Uterus (tissue), 4 donors: ENCODE data around the gene RER1. TPM values are rescaled to one million over a fixed set of nuclear protein-coding genes. Genes with fewer than 3 reads are reported as not detected.

Experiments used
- DNase-seq, 2 donors: peaks; one replicate each; pipeline ENCODE4 v3.0.0-alpha.2; 2019 to 2020
- H3K27ac ChIP-seq, 2 donors: fragments of 200-600 bp; sonication (generic); 1 replicate in 1 of 2; 2 replicates in 1 of 2; pipeline ENCODE4 v1.5.1; 2016 to 2018
- H3K27me3 ChIP-seq, 2 donors: fragments of 200-600 bp; sonication (generic); one replicate each; pipeline ENCODE4 v1.5.1; 2018 to 2019; ENCODE audit warnings: control low read depth in 1 of 2
- H3K36me3 ChIP-seq, 2 donors: fragments of 200-600 bp; sonication (generic); one replicate each; pipeline ENCODE4 v1.5.1; 2019; ENCODE audit warnings: control low read depth in 1 of 2
- H3K4me1 ChIP-seq, 2 donors: fragments of 200-600 bp; sonication (generic); one replicate each; pipeline ENCODE4 v1.5.1; 2018 to 2019; ENCODE audit warnings: control low read depth in 1 of 2
- H3K4me3 ChIP-seq, 2 donors: fragments of 200-600 bp; sonication (generic); 1 replicate in 1 of 2; 2 replicates in 1 of 2; pipeline ENCODE4 v1.5.1; 2018 to 2019; ENCODE audit warnings: mild to moderate bottlenecking in 1 of 2
- H3K9me3 ChIP-seq, 2 donors: fragments of 200-600 bp; sonication (generic); one replicate each; pipeline ENCODE4 v1.5.1; 2019; ENCODE audit warnings: control low read depth in 1 of 2
- POLR2A ChIP-seq, 2 donors: fragments of 450-650 bp; IDR thresholded peaks; one replicate each; pipeline ENCODE4 v1.6.1; 2016; ENCODE audit warnings: antibody characterized with exemption in 2 of 2, mild to moderate bottlenecking in 1 of 2, moderate library complexity in 1 of 2
- intact Hi-C: fragments of 100-400 bp; cut with DNase I; formaldehyde crosslinking; loops from one replicate; pipeline ENCODE4 v1.15.1; 2023; ENCODE audit warnings: low total_unique reads
- total RNA-seq, 4 donors: library from RNA; depleted of rRNA in 3 of 4; stranded (reverse); fragments of >200 nt in 3 of 4; gene quantifications; one replicate each; pipeline versions ENCODE4 v1.1.0 to v1.2.4, GENCODE V29; 2014 to 2023
- TF ChIP-seq, protein P1 (sequence below), 4 experiments: fragments of 200-600 bp in 2 of 4; fragments of 450-650 bp in 2 of 4; sonication (generic) in 2 of 4; IDR thresholded peaks; one replicate each; pipeline ENCODE4 v1.5.1; 2016 to 2019; ENCODE audit warnings: antibody characterized with exemption in 4 of 4, mild to moderate bottlenecking in 2 of 4, moderate library complexity in 1 of 4
- donor health status: DM: yes; HTN: yes; CAD: no.

Gene RER1
- total RNA-seq, 4 donors from 2014 or later: 34.1 to 105 (median 57.3) TPM

GRCh38 chr1:2406451-2407041 is 14.9 kb downstream of the RER1 start:
- no peak overlapping the region for H3K27ac ChIP-seq
- H3K9me3 ChIP-seq: no peaks in the 10 kb centered on the region
- peaks cover 0 to under 1% of the 10 kb centered on the region in 2 donors for H3K4me1 ChIP-seq
- TF ChIP-seq, protein P1, sequence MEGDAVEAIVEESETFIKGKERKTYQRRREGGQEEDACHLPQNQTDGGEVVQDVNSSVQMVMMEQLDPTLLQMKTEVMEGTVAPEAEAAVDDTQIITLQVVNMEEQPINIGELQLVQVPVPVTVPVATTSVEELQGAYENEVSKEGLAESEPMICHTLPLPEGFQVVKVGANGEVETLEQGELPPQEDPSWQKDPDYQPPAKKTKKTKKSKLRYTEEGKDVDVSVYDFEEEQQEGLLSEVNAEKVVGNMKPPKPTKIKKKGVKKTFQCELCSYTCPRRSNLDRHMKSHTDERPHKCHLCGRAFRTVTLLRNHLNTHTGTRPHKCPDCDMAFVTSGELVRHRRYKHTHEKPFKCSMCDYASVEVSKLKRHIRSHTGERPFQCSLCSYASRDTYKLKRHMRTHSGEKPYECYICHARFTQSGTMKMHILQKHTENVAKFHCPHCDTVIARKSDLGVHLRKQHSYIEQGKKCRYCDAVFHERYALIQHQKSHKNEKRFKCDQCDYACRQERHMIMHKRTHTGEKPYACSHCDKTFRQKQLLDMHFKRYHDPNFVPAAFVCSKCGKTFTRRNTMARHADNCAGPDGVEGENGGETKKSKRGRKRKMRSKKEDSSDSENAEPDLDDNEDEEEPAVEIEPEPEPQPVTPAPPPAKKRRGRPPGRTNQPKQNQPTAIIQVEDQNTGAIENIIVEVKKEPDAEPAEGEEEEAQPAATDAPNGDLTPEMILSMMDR (IDR thresholded peaks at IDR 0.05): no peak
- no peak for TF ChIP-seq POLR2A (IDR thresholded peaks at IDR 0.05)
- no peak overlapping the region for H3K4me3 ChIP-seq
- intact Hi-C loops: no loop called here
- H3K27me3 ChIP-seq: no peaks in the 10 kb centered on the region
- H3K36me3 ChIP-seq: no peaks in the 10 kb centered on the region
- DNase-seq: no peak

DNA sequence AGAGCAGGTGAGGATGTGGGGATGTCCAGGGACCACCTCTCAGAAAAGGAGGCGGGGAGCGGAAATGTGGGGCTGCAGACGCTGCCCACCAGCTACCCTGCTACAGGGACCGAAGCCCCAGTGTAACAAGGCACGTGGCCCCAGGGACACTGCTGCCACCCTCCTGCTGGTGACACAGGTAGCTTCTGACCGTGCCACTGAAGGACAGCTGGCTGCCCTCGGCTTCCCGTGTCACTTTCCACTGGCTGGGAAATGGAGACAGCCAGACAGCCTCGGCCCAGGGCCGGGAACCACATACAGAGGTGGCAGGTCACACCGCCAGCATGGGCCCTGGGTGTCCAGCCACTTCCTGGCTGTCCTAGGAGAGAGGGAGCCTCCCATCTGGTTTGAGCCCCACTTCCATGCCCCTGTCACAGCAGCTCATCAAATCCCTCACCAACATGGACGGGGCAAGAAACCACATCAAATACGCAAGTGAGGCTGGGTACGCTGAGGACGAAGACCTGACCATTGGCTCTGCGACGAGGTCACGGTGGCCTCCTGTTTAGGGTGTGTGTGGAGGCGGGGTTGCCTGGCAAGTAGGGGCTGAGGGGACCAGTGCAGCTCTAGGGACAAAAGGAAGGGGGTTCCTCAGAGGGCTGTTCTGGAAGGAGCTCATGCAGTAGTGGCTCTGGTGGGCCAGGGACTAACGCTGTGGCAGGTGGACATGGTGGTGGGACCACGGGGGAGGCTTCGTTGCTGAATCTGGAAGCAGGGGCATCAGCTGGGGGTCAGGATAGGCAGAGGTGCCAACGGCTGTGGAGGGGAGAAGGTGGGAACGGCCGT is 15.7 kb downstream of the RER1 start:
- Histone ChIP-seq H3K36me3 (no peaks in the 10 kb centered on the region), H3K9me3 (no peaks in the 10 kb centered on the region), H3K27me3 (no peaks in the 10 kb centered on the region), H3K4me3 (no peak overlapping the region), H3K4me1 (peaks cover 0 to 5% of the 10 kb centered on the region in 2 donors), H3K27ac (no peak overlapping the region)
- no peak for DNase-seq
- intact Hi-C loops: no loop called here
- TF ChIP-seq POLR2A (IDR thresholded peaks at IDR 0.05): no peak
- TF ChIP-seq, protein P1 (IDR thresholded peaks at IDR 0.05): no peak

DNA sequence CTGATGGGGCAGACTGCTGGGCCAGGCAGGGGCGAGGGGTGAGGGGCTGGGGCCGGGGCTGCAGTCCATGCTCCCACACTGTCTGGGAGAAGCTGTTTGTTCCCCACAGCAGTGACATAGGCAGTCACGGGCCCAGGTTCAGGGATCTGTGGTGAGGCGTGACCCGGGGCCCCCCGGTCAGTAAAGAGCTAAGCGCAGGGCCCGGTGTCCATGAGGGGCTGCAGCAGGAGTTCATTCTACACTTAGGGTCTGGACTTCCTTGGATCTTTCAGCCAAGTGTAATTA is 16.3 kb downstream of the RER1 start:
- intact Hi-C loops: no loop called here
- Histone ChIP-seq H3K4me3 (no peak overlapping the region), H3K9me3 (no peaks in the 10 kb centered on the region), H3K36me3 (no peaks in the 10 kb centered on the region), H3K27ac (no peak overlapping the region), H3K4me1 (peaks cover 0 to 5% of the 10 kb centered on the region in 2 donors), H3K27me3 (no peaks in the 10 kb centered on the region)
- TF ChIP-seq, protein P1 (IDR thresholded peaks at IDR 0.05): no peak
- TF ChIP-seq POLR2A (IDR thresholded peaks at IDR 0.05): no peak
- no peak for DNase-seq

GRCh38 chr1:2408456-2408855 is 16.8 kb downstream of the RER1 start:
- TF ChIP-seq, protein P1 (IDR thresholded peaks at IDR 0.05): no peak
- no peak for TF ChIP-seq POLR2A (IDR thresholded peaks at IDR 0.05)
- Histone ChIP-seq H3K4me1 (peaks cover 0 to 11% of the 10 kb centered on the region in 2 donors), H3K36me3 (no peaks in the 10 kb centered on the region), H3K9me3 (no peaks in the 10 kb centered on the region), H3K27me3 (no peaks in the 10 kb centered on the region), H3K4me3 (no peak overlapping the region), H3K27ac (no peak overlapping the region)
- DNase-seq: no peak
- intact Hi-C loops: no loop called here

- Histone ChIP-seq H3K9me3 (no peaks in the 10 kb centered on the region), H3K4me1 (peaks cover 0 to 15% of the 10 kb centered on the region in 2 donors), H3K4me3 (no peak overlapping the region), H3K27me3 (no peaks in the 10 kb centered on the region), H3K27ac (no peak overlapping the region), H3K36me3 (no peaks in the 10 kb centered on the region)
- no peak for DNase-seq
- intact Hi-C loops: no loop called here
- TF ChIP-seq, protein P1 (IDR thresholded peaks at IDR 0.05): no peak
- no peak for TF ChIP-seq POLR2A (IDR thresholded peaks at IDR 0.05)
These were observed 17.2 kb downstream of the RER1 start for GRCh38 chr1:2408859-2409276.
